Panc1 (cell line): ENCODE data around the gene ABAT.

Experiments used
- CTCF ChIP-seq: fragments of 450-650 bp; IDR thresholded peaks from 2 replicates; pipeline ENCODE4 v1.5.1; 2017; ENCODE audit warnings: mild to moderate bottlenecking
- REST ChIP-seq, 2 experiments: IDR thresholded peaks; 2 replicates each; pipeline ENCODE4 v1.6.1; 2011 to 2012; ENCODE audit warnings: low read depth in 2 of 2, control low read depth in 1 of 2, low read length in 1 of 2, mild to moderate bottlenecking in 1 of 2, moderate library complexity in 1 of 2; ENCODE audit not compliant: insufficient read depth in 1 of 2

GRCh38 chr16:8678068-8678927 lies 3.9 kb downstream of the ABAT start:
- TF ChIP-seq CTCF (no peak), REST (IDR thresholded peaks at IDR 0.05; ENCODE audit: insufficient read depth in 1 of 2, low read depth in 2 of 2, low read length in 1 of 2) (no peak)
